Mammary epithelial cell (primary cell): ENCODE measurements around the gene PNPLA3.

Experiments
- EZH2 ChIP-seq: IDR thresholded peaks from 2 replicates; pipeline ENCODE4 v1.6.1; 2012; ENCODE audit warnings: low read length, inconsistent platforms, borderline replicate concordance
- TF ChIP-seq, protein P1 (sequence below), 2 donors: IDR thresholded peaks in 1 of 2; conservative IDR thresholded peaks in 1 of 2; 2 replicates each; pipeline ENCODE4 v1.5.1; 2011 to 2012; ENCODE audit warnings: inconsistent platforms in 2 of 2, low read length in 2 of 2, mild to moderate bottlenecking in 2 of 2, control low read depth in 1 of 2, low read depth in 1 of 2; ENCODE audit not compliant: insufficient read depth in 1 of 2; ENCODE audit errors: extremely low read depth in 1 of 2

GRCh38 chr22:43917521-43917920 lies 6.1 kb upstream of the PNPLA3 start:
- TF ChIP-seq, protein P1, sequence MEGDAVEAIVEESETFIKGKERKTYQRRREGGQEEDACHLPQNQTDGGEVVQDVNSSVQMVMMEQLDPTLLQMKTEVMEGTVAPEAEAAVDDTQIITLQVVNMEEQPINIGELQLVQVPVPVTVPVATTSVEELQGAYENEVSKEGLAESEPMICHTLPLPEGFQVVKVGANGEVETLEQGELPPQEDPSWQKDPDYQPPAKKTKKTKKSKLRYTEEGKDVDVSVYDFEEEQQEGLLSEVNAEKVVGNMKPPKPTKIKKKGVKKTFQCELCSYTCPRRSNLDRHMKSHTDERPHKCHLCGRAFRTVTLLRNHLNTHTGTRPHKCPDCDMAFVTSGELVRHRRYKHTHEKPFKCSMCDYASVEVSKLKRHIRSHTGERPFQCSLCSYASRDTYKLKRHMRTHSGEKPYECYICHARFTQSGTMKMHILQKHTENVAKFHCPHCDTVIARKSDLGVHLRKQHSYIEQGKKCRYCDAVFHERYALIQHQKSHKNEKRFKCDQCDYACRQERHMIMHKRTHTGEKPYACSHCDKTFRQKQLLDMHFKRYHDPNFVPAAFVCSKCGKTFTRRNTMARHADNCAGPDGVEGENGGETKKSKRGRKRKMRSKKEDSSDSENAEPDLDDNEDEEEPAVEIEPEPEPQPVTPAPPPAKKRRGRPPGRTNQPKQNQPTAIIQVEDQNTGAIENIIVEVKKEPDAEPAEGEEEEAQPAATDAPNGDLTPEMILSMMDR (conservative IDR thresholded peaks at IDR 0.05 in 1 of 2, IDR thresholded peaks at IDR 0.05 in 1 of 2; ENCODE audit: extremely low read depth in 1 of 2, insufficient read depth in 1 of 2, low read depth in 1 of 2, low read length in 2 of 2) = no peak
- TF ChIP-seq EZH2 = no peak
